NAMALWA (cell line): ENCODE data around the gene XRCC1.
A peak's percentile ranks its signal among the peaks of the same experiment; 100 is the strongest.
"Not testable (repeated sequence)": the region's sequence is repeated elsewhere in the genome, so short reads cannot be mapped to it uniquely, and the experiment has no call there.

Experiments used
- DNase-seq: peaks from one replicate; pipeline ENCODE4 v3.0.0-alpha.2; 2015; ENCODE audit warnings: low spot score

Gene XRCC1

DNA sequence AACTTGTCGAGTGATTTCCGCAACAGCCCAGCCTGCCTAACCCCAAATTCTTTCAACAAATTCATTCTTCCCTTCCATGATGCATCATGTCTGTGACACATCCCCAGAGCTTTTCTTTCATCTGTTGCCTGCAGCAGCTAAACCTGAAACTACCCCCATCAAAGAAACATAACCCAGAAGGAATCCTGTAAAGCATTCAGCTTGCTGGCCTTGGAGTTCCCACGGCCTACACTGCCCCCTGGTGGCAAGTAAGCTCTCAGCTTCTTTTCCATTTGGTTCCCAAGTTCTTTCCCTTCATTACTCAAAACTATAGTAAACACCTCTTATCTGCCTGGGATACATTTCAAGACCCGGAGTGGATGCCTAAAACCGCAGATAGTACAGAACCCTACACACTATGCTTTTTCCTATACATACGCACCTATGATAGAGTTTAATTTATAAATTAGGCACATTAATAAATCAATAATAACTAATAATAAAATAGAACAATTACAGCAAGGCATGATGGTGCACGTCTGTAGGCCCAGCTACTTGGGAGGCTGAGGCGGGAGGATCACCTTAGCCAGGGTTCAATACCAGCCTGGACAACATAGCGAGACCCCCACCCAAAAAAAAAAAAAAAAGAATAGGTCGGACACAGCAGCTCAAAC is 55.8 kb downstream of the XRCC1 start:
- peak; percentile 84 for DNase-seq

DNA sequence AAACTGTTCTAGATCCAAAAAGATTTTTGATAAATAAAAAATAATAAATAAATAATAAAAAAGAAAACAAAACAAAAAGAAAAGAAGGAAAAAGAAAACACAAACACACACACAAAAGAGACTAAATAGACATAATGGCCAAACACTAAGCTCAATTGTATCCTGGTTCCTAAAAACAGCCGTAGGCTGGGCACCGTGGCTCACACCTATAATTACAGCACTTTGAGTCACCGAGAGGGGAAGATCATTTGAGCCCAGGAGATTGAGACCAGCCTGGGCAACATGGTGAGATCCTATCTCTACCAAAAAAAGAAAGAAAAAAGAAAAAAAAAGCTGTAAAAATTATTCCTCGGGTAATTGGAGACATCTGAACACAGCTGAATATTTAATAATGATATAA is 57.3 kb downstream of the XRCC1 start:
- no peak for DNase-seq

- not testable (repeated sequence) for DNase-seq
These were observed 62.9 kb downstream of the XRCC1 start for GRCh38 chr19:43512399-43512798.

DNA sequence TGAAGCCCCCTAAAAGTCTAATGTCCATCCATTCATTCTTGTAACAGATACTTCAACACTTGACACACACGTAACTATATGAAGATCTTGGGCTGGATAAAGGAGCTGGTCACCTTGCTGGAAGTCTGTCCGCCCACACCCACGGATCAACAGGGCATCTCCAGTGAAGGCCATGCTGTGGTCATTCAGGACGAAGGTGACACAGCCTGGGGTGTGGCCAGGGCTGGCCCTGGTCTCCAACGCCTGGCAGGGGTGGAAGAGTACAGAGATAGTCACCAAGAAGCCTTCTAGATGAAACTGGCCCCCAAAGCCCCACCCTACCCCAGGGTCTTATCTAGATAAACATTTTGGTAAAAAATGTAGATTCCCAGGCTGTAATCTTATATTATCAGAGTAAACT is 64.0 kb downstream of the XRCC1 start:
- DNase-seq = no peak

GRCh38 chr19:43510713-43511112 is 64.6 kb downstream of the XRCC1 start:
- DNase-seq = no peak

DNA sequence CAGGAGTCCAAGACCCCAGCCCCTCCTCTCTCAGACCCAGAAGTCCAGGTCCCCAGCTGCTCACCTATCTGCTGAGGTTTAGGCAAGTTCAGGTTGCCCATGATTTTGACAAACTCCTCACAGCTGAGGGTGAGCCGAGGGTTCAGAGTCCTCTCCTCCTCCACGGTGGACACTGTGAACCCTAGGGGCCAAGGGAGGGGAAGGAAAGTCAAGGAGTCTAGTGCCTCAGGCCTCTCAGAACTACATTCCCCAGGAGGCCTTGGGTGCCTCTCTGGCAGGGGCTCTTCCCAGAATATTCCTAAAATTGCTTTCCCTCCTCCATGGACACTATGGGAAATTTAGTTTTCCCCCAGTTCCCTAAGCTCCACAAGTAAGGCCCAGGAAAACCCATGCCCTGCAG is 67.4 kb downstream of the XRCC1 start:
- no peak for DNase-seq

DNA sequence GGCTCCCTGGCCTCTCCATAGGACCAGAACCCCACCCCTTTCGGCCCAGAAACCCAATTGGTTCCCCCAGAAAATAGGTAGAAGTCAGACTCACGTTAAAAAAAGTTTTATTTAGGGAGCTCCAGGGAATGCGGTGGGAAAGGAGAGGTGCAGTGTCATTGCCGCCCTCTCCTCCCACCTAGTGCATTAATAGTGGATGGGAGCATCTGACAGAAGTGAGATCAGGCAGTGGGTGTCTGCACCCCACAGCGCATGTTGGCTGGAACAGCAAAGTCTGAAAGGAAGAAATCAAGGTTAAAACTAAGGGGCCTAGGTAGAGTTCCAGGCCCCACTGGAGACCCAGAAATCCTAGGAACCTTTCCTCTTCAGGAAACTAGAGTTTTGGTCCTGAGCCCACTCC is 68.7 kb downstream of the XRCC1 start:
- DNase-seq = no peak

GRCh38 chr19:43505941-43506340 is 69.4 kb downstream of the XRCC1 start:
- DNase-seq = no peak

DNA sequence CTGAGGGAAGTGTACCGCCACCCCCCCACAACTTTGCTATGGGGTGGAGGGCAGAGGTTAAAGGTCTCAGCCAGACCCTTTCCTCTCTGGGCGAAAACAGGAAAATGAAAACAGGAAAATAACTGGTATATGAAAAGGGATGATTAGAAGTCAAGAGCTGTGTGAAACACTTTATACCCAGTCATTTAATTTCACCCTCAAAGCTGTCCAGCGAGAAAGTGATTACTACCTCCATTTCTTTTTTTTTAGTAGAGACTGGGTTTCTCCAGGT is 70.2 kb downstream of the XRCC1 start:
- no peak for DNase-seq

DNA sequence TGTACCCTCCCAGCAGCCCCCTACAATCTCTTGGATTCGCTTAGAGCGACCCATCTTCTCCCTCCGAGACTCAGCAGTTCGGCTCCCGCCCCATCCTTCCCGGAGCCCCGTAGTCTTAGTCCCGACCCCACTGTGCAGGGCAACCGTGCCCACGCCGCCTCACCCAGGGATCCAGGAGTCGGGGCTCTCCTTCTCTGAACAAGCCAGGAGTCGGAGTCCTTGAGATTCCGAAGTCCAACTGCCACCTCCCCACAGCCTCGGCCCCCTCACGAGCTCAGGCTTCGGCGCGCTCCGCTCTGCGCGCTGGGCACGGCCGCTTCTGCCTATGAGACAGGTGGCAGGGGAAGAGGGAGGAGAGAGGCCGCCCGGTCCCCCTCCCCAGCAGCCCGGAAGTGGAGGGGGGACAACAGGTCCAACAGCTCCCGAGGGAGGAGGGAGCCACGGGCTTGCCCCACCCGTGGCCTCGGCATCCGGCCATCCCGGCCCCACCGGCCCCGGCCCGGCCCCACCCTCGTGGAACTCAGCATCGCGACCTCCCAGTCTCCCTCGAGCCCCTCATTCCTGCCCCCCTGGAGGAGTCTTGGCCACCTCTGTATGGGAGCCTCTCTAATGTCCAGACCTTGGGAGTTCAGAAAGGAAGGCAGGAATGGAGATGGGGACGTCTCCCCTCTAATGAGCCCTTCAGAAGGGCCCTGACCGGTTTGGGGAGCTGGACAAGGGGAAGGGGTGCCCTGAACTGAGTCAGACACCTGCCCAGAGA is 70.7 kb downstream of the XRCC1 start, which contains the start of gene PHLDB3:
Gene PHLDB3 (minus strand): TSS at position 321 of the 760 bp plus-strand sequence. CDS start 628 bp downstream, outside the sequence.
- no peak for DNase-seq

- DNase-seq = peak; percentile 97
These were observed 71.6 kb downstream of the XRCC1 start for GRCh38 chr19:43503501-43504425.

DNA sequence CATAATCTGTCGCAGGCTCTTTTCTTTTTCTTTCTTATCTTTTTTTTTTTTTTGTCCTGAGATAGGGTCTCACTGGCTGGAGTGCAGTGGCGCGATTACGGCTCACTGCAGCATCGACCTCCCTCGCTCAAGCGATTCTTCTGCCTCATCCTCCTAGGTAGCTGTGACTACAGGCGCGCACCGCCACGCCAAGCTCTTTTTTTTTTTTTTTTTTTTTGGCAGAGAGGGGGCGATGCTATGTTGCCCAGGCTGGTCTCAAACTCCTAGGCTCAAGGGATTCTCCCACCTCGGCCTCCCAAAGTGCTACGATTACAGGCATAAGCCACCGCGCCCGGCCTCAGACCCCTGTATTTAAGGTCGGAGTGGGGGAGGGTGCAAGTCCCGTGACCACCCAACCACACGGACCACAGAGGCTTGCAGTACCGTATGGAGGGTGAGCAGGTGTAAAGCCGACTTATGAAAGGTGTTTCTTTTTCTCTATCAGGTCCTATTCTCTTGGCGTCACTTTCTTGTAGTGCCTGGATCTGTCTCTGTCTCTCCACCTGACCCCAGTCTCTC is 72.8 kb downstream of the XRCC1 start:
- DNase-seq = no peak

GRCh38 chr19:43501661-43502418 is 73.5 kb downstream of the XRCC1 start:
- DNase-seq = no peak

DNA sequence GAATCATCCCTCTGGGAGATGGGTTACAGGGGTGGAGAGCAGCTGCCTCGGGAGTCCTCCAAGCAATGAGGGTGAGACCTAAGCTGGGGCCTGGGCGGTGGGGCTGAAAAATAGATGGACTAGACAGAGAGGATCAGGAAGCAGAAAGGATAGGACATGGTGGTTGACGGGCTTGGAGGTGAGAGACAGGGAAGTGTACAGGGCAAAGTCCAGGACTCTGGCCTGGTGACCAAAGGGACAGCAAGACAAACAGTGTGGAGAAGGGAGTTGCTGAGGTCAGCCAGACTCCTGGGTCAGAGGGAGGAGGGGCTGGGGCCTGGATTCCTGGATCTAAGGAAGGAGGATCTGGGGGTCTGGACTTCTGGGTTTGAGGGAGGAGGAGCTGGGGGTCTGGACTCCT is 76.3 kb downstream of the XRCC1 start:
- no peak for DNase-seq

GRCh38 chr19:43498233-43498842 is 77.0 kb downstream of the XRCC1 start:
- DNase-seq = no peak

- no peak for DNase-seq
These were observed 78.4 kb downstream of the XRCC1 start for GRCh38 chr19:43496960-43497359.

- DNase-seq = no peak
These were observed 80.2 kb downstream of the XRCC1 start for GRCh38 chr19:43495082-43495481.
